Thymus (tissue), 11 donors: Measurements from ENCODE around the gene CTXN1. TPM values are rescaled to one million over a fixed set of nuclear protein-coding genes. Genes with fewer than 3 reads are reported as not detected.
"Not testable (repeated sequence)": the region's sequence is repeated elsewhere in the genome, so short reads cannot be mapped to it uniquely, and the experiment has no call there.

ENCODE experiments used
- DNase-seq, 9 donors: peaks; one replicate each; pipeline ENCODE4 v3.0.0-alpha.2; 2013; ENCODE audit warnings: low spot score in 9 of 9, low read depth in 6 of 9, missing footprints in 1 of 9
- H3K27ac ChIP-seq, 2 donors: one replicate each; pipeline ENCODE4 v1.5.1; 2013; ENCODE audit warnings: control low read depth in 1 of 2, low read depth in 1 of 2, low read length in 1 of 2, mild to moderate bottlenecking in 1 of 2, moderate library complexity in 1 of 2
- H3K27me3 ChIP-seq, 2 donors: one replicate each; pipeline ENCODE4 v1.5.1; 2013; ENCODE audit warnings: low read length in 1 of 2; ENCODE audit not compliant: control insufficient read depth in 2 of 2, insufficient read depth in 1 of 2
- H3K36me3 ChIP-seq, 2 donors: one replicate each; pipeline ENCODE4 v1.5.1; 2013; ENCODE audit warnings: low read length in 1 of 2, mild to moderate bottlenecking in 1 of 2, moderate library complexity in 1 of 2; ENCODE audit not compliant: control insufficient read depth in 2 of 2, insufficient read depth in 2 of 2
- H3K4me1 ChIP-seq, 2 donors: one replicate each; pipeline ENCODE4 v1.5.1; 2013; ENCODE audit warnings: low read length in 2 of 2; ENCODE audit not compliant: control insufficient read depth in 2 of 2, insufficient read depth in 2 of 2
- H3K4me3 ChIP-seq, 2 donors: one replicate each; pipeline ENCODE4 v1.5.1; 2013; ENCODE audit warnings: low read length in 2 of 2, control low read depth in 1 of 2, mild to moderate bottlenecking in 1 of 2
- H3K9me3 ChIP-seq, 2 donors: one replicate each; pipeline ENCODE4 v1.5.1; 2013; ENCODE audit warnings: low read length in 1 of 2, mild to moderate bottlenecking in 1 of 2; ENCODE audit not compliant: control insufficient read depth in 2 of 2, insufficient read depth in 1 of 2
- WGBS: extraction: QIAGEN DNeasy Blood & Tissue Kit; methylation state at CpG from one replicate; pipeline ENCODE4 v1.1.7; 2013; 5-methylcytosine and 5-hydroxymethylcytosine counted together
- polyA plus RNA-seq: library from polyadenylated mRNA; stranded (reverse); fragments of 200-250 nt; gene quantifications from one replicate; pipeline ENCODE4 v1.2.3, GENCODE V29; 2013
- total RNA-seq: library from RNA; stranded (reverse); fragments of 120-200 nt; gene quantifications from one replicate; pipeline ENCODE4 v1.2.4, GENCODE V29; 2013
- donor health status: healthy.

Gene CTXN1
- total and polyA plus RNA-seq, 2 donors: 0.33 to 0.82 TPM

GRCh38 chr19:7900931-7901330, 25.0 kb downstream of the CTXN1 start:
- H3K9me3 ChIP-seq: peaks cover 0 to 5% of the 10 kb centered on the region in 2 donors

DNA sequence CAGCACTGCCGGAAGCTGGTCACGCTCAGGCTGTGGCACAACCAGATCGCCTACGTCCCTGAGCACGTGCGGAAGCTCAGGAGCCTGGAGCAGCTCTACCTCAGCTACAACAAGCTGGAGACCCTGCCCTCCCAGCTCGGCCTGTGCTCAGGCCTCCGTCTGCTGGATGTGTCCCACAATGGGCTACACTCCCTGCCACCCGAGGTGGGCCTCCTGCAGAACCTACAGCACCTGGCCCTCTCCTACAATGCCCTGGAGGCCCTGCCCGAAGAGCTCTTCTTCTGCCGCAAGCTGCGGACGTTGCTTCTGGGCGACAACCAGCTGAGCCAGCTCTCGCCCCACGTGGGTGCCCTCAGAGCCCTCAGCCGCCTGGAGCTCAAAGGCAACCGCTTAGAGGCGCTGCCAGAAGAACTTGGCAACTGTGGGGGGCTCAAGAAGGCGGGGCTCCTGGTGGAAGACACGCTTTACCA, 25.5 kb downstream of the CTXN1 start:
- DNase-seq: no peak
- peaks cover 11 to 23% of the 10 kb centered on the region in 2 donors for H3K4me1 ChIP-seq
- no peaks in the 10 kb centered on the region for H3K36me3 ChIP-seq
- no peak overlapping the region for H3K4me3 ChIP-seq
- H3K9me3 ChIP-seq: peaks cover 0 to 5% of the 10 kb centered on the region in 2 donors
- H3K27ac ChIP-seq: no peak overlapping the region
- H3K27me3 ChIP-seq: peaks cover 0 to 12% of the 10 kb centered on the region in 2 donors
- WGBS: 93% methylated on average over 21 of the region's 21 CpGs

More at GRCh38 chr19:7900931-7901330, 25.0 kb downstream of the CTXN1 start:
- peaks cover 0 to 9% of the 10 kb centered on the region in 2 donors for H3K27me3 ChIP-seq
- H3K4me1 ChIP-seq: peaks cover 12 to 23% of the 10 kb centered on the region in 2 donors
- H3K4me3 ChIP-seq: no peak overlapping the region
- no peak for DNase-seq
- 90% methylated on average over 3 of the region's 3 CpGs for WGBS
- H3K27ac ChIP-seq: no peak overlapping the region
- H3K36me3 ChIP-seq: peaks cover 0 to 4% of the 10 kb centered on the region in 2 donors

GRCh38 chr19:7899751-7900378, 26.1 kb downstream of the CTXN1 start:
- no peak overlapping the region for H3K27ac ChIP-seq
- H3K9me3 ChIP-seq: peaks cover 0 to 5% of the 10 kb centered on the region in 2 donors
- peaks cover 0 to 18% of the 10 kb centered on the region in 2 donors for H3K27me3 ChIP-seq
- no peak overlapping the region for H3K4me3 ChIP-seq
- H3K4me1 ChIP-seq: peaks cover 10 to 17% of the 10 kb centered on the region in 2 donors
- WGBS: 94% methylated on average over 34 of the region's 34 CpGs
- H3K36me3 ChIP-seq: no peaks in the 10 kb centered on the region
- no peak for DNase-seq

DNA sequence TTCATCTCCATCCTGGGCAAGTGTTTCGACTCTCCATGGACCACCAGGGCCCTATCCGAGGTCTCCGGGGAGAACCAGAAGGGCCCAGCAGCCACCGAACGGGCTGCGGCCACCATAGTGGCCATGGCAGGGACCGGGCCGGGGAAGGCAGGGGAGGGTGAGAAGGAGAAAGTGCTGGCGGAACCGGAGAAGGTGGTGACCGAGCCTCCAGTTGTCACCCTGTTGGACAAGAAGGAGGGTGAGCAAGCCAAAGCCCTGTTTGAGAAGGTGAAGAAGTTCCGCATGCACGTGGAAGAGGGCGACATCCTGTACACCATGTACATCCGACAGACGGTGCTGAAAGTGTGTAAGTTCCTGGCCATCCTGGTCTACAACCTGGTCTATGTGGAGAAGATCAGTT, 27.0 kb downstream of the CTXN1 start:
- Histone ChIP-seq H3K9me3 (peaks cover 0 to 5% of the 10 kb centered on the region in 2 donors), H3K27ac (no peak overlapping the region), H3K4me3 (no peak overlapping the region), H3K27me3 (peaks cover 0 to 26% of the 10 kb centered on the region in 2 donors), H3K36me3 (no peaks in the 10 kb centered on the region), H3K4me1 (peaks cover 4 to 10% of the 10 kb centered on the region in 2 donors)
- 93% methylated on average over 16 of the region's 16 CpGs for WGBS
- no peak for DNase-seq

GRCh38 chr19:7897292-7897691, 28.6 kb downstream of the CTXN1 start:
- H3K9me3 ChIP-seq: no peaks in the 10 kb centered on the region
- DNase-seq: no peak
- no peaks in the 10 kb centered on the region for H3K4me1 ChIP-seq
- WGBS: 94% methylated on average over 11 of the region's 11 CpGs
- no peak overlapping the region for H3K4me3 ChIP-seq
- H3K36me3 ChIP-seq: no peaks in the 10 kb centered on the region
- peaks cover 0 to 22% of the 10 kb centered on the region in 2 donors for H3K27me3 ChIP-seq
- H3K27ac ChIP-seq: no peak overlapping the region

- no peak overlapping the region for H3K4me3 ChIP-seq
- DNase-seq: no peak
- WGBS: 93% methylated on average over 13 of the region's 13 CpGs
- no peaks in the 10 kb centered on the region for H3K9me3 ChIP-seq
- no peaks in the 10 kb centered on the region for H3K36me3 ChIP-seq
- H3K27ac ChIP-seq: no peak overlapping the region
- H3K4me1 ChIP-seq: no peaks in the 10 kb centered on the region
- peaks cover 0 to 29% of the 10 kb centered on the region in 2 donors for H3K27me3 ChIP-seq
Observed at GRCh38 chr19:7895565-7895964, 30.4 kb downstream of the CTXN1 start.

GRCh38 chr19:7894612-7895309, 31.2 kb downstream of the CTXN1 start:
- Histone ChIP-seq H3K27me3 (peaks cover 0 to 34% of the 10 kb centered on the region in 2 donors), H3K4me1 (no peaks in the 10 kb centered on the region), H3K9me3 (no peaks in the 10 kb centered on the region), H3K36me3 (no peaks in the 10 kb centered on the region), H3K4me3 (no peak overlapping the region), H3K27ac (no peak overlapping the region)
- WGBS: 77% methylated on average over 18 of the region's 18 CpGs
- no peak for DNase-seq

DNA sequence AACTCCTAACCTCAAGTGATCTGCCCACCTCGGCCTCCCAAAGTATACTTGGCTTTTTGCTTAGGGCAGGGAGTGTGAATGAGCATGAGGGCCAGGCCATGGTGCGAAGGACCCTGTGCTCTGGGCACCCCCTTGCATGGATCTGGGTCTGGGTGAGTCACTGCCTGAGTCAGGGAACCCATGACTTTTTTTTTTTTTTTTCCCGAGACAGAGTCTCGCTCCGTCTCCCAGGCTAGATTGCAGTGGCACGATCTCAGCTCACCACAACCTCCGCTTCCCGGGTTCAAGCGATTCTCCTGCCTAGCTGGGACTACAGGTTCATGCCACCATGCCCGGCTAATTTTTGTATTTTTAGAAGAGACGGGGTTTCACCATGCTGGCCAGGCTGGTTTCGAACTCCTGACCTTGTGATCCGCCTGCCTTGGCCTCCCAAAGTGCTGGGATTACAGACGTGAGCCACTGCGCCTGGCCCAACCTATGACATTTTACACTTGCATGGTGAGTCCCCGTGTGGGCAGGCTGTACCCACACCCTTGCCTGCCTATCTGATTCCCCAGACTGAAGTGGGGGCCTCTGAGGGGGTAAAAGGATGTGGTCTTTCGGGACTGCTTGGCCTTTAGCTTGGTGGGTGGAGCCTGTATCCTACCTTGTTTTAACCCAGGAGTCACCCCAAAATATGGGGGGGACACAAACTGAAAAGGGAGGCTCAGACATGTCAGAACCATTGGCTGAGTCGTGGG, 32.4 kb downstream of the CTXN1 start:
- H3K27ac ChIP-seq, H3K9me3 ChIP-seq, DNase-seq, H3K4me1 ChIP-seq, H3K36me3 ChIP-seq, H3K4me3 ChIP-seq: not testable (repeated sequence)
- peaks cover 4 to 47% of the 10 kb centered on the region in 2 donors for H3K27me3 ChIP-seq
- 82% methylated on average over 18 of the region's 18 CpGs for WGBS

- Histone ChIP-seq H3K36me3 (no peaks in the 10 kb centered on the region), H3K27ac (no peak overlapping the region), H3K9me3 (peaks cover 0 to 6% of the 10 kb centered on the region in 2 donors), H3K27me3 (peaks cover 11 to 55% of the 10 kb centered on the region in 2 donors), H3K4me3 (no peak overlapping the region), H3K4me1 (peaks cover 3 to 4% of the 10 kb centered on the region in 2 donors)
- 85% methylated on average over 8 of the region's 8 CpGs for WGBS
- no peak for DNase-seq
Observed at GRCh38 chr19:7888826-7889217, 37.1 kb downstream of the CTXN1 start.
